Endothelial cell of umbilical vein (primary cell): ENCODE data around the gene TMEM82. TPM values are rescaled to one million over a fixed set of nuclear protein-coding genes. Genes with fewer than 3 reads are reported as not detected.

Experiments
- BruUV-seq: library from RNA; stranded (reverse); fragments of 400-500 nt; replicated peaks from 2 replicates; lab custom pipeline; 2021; lab: Mats Ljungman, UMichigan
- CTCF ChIA-PET: fragments of 300-600, 350-600 bp; sonication (Branson Sonifier 250); formaldehyde crosslinking; loops from one replicate; lab custom pipeline; 2021; ENCODE audit warnings: antibody characterized with exemption, inconsistent platforms; lab: Charles Lee
- POLR2A ChIA-PET: fragments of 300-600, 350-600 bp; sonication (Branson Sonifier 250); formaldehyde crosslinking; loops from one replicate; lab custom pipeline; 2021; ENCODE audit warnings: antibody characterized with exemption, inconsistent platforms; lab: Charles Lee
- DNase-seq: peaks from one replicate; pipeline ENCODE4 v3.0.0-alpha.2; 2011; ENCODE audit warnings: low read depth, low spot score
- FAIRE-seq: peaks from 2 replicates; lab custom pipeline; 2011; peaks lifted over from hg19 to GRCh38; lab: Jason Lieb, UNC
- H2AFZ ChIP-seq: 2 replicates; pipeline ENCODE4 v1.6.0; 2012; ENCODE audit warnings: low read depth, low read length, control low read depth, inconsistent platforms
- H3K27ac ChIP-seq: 2 replicates; pipeline ENCODE4 v1.5.1; 2011; ENCODE audit warnings: low read depth, mild to moderate bottlenecking, control low read depth, low read length, moderate library complexity; ENCODE audit not compliant: insufficient read depth
- H3K27me3 ChIP-seq, 2 experiments: 2 replicates each; pipeline versions ENCODE4 v1.6.0 to v1.6.1; 2011; ENCODE audit warnings: low read length in 2 of 2, mixed read lengths in 1 of 2; ENCODE audit not compliant: control insufficient read depth in 2 of 2, insufficient read depth in 2 of 2
- H3K36me3 ChIP-seq, 2 experiments: 2 replicates in 1 of 2; 3 replicates in 1 of 2; pipeline ENCODE4 v1.5.1; 2011; ENCODE audit warnings: low read length in 2 of 2, mild to moderate bottlenecking in 1 of 2, moderate library complexity in 1 of 2; ENCODE audit not compliant: control insufficient read depth in 2 of 2, insufficient read depth in 2 of 2; ENCODE audit errors: extremely low read depth in 1 of 2
- H3K4me1 ChIP-seq: 3 replicates; pipeline ENCODE4 v1.5.1; 2011; ENCODE audit warnings: mild to moderate bottlenecking, low read length; ENCODE audit not compliant: control insufficient read depth, insufficient read depth; ENCODE audit errors: extremely low read depth
- H3K4me2 ChIP-seq: 2 replicates; pipeline ENCODE4 v1.6.1; 2011; ENCODE audit warnings: low read length, control low read depth, mixed read lengths; ENCODE audit not compliant: insufficient read depth
- H3K4me3 ChIP-seq, 3 experiments: fragments of 200-600 bp in 1 of 3; sonication (generic), shearing (Covaris generic) in 1 of 3; replicated peaks in 1 of 3; 2 replicates each; pipeline ENCODE4 v1.5.1; 2011 to 2016; ENCODE audit warnings: control low read depth in 3 of 3, low read length in 3 of 3, mild to moderate bottlenecking in 2 of 3, inconsistent platforms in 1 of 3, low read depth in 1 of 3, moderate library complexity in 1 of 3; ENCODE audit not compliant: insufficient read depth in 1 of 3
- H3K79me2 ChIP-seq: 2 replicates; pipeline ENCODE4 v1.6.0; 2012; ENCODE audit warnings: low read length, inconsistent platforms; ENCODE audit not compliant: control insufficient read depth, insufficient read depth
- H3K9ac ChIP-seq: replicated peaks from 2 replicates; pipeline ENCODE3; 2011; ENCODE audit warnings: low read length, control low read depth; ENCODE audit not compliant: insufficient read depth; ENCODE audit errors: extremely low read depth
- H3K9me1 ChIP-seq: replicated peaks from 3 replicates; pipeline ENCODE4 v1.6.0; 2011; ENCODE audit warnings: mild to moderate bottlenecking, low read length; ENCODE audit not compliant: control insufficient read depth, insufficient read depth; ENCODE audit errors: extremely low read depth
- H3K9me3 ChIP-seq: replicated peaks from 2 replicates; pipeline ENCODE4 v1.5.1; 2012; ENCODE audit warnings: low read length, inconsistent platforms; ENCODE audit not compliant: control insufficient read depth, insufficient read depth
- H4K20me1 ChIP-seq: replicated peaks from 2 replicates; pipeline ENCODE3; 2011; ENCODE audit warnings: mild to moderate bottlenecking, low read length; ENCODE audit not compliant: control insufficient read depth, insufficient read depth; ENCODE audit errors: extremely low read depth
- CTCF ChIP-seq, 2 donors: IDR thresholded peaks; 1 replicate in 1 of 2; 2 replicates in 1 of 2; pipeline ENCODE4 v1.5.1; 2011; ENCODE audit warnings: low read length in 2 of 2, mild to moderate bottlenecking in 2 of 2, moderate library complexity in 2 of 2, control low read depth in 1 of 2, inconsistent platforms in 1 of 2, low read depth in 1 of 2; ENCODE audit not compliant: insufficient read depth in 1 of 2; ENCODE audit errors: extremely low read depth in 1 of 2
- EZH2 ChIP-seq: IDR thresholded peaks from 2 replicates; pipeline ENCODE4 v1.6.1; 2012; ENCODE audit warnings: borderline replicate concordance, low read depth, mild to moderate bottlenecking, moderate library complexity, low read length, inconsistent platforms; ENCODE audit not compliant: severe bottlenecking
- FOS ChIP-seq: IDR thresholded peaks from 2 replicates; pipeline ENCODE4 v1.6.1; 2011; ENCODE audit warnings: mild to moderate bottlenecking, low read length, moderate library complexity, borderline replicate concordance; ENCODE audit not compliant: insufficient read depth
- GATA2 ChIP-seq: IDR thresholded peaks from 2 replicates; pipeline ENCODE4 v1.7.0; 2011; ENCODE audit warnings: low read depth, mild to moderate bottlenecking, moderate library complexity, mixed read lengths, low read length; ENCODE audit not compliant: insufficient read length, insufficient read depth
- JUN ChIP-seq: IDR thresholded peaks from 2 replicates; pipeline ENCODE4 v1.6.1; 2011; ENCODE audit warnings: borderline replicate concordance, low read depth; ENCODE audit not compliant: insufficient read length, insufficient read depth
- MAX ChIP-seq: IDR thresholded peaks from 2 replicates; pipeline ENCODE4 v1.6.1; 2011; ENCODE audit not compliant: insufficient read depth, insufficient read length
- MYC ChIP-seq: IDR thresholded peaks from one replicate; pipeline ENCODE4 v1.6.1; 2011; ENCODE audit warnings: mild to moderate bottlenecking, low read depth, low read length
- POLR2A ChIP-seq: IDR thresholded peaks from 2 replicates; pipeline ENCODE4 v1.6.1; 2012; ENCODE audit warnings: low read depth, mild to moderate bottlenecking, control low read depth, low read length
- POLR2AphosphoS5 ChIP-seq: IDR thresholded peaks from 2 replicates; pipeline ENCODE4 v1.6.1; 2012; ENCODE audit warnings: low read depth, mild to moderate bottlenecking, control low read depth, low read length, moderate library complexity; ENCODE audit not compliant: insufficient read depth
- dilution Hi-C: fragments of 300-500 bp; cut with MboI; formaldehyde crosslinking; loops from one replicate; pipeline ENCODE4 v1.15.0; 2019; ENCODE audit warnings: low sequenced_read_pairs; ENCODE audit not compliant: extremely low pct_ligation_motif_present
- intact Hi-C: fragments of 100-400 bp; cut with micrococcal nuclease; formaldehyde crosslinking; loops from one replicate; pipeline ENCODE4 v1.10.0; 2022
- polyA plus RNA-seq, 4 experiments: library from polyadenylated mRNA; depleted of rRNA in 3 of 4; stranded (reverse) in 3 of 4; unstranded in 1 of 4; fragments of >200 nt; gene quantifications; 2 replicates each; pipeline versions ENCODE4 v1.2.1 to v1.2.3, GENCODE V29; 2011 to 2012; ENCODE audit warnings: missing spikeins in 1 of 4
- total RNA-seq: library from RNA; stranded (reverse); gene quantifications from 2 replicates; pipeline ENCODE4 v1.2.3, GENCODE V29; 2021

The TMEM82 gene
- total and polyA plus RNA-seq, 2 donors (not counting 3 experiments of a cell fraction or from before 2014, with no cell fraction given): not detected

- TF ChIP-seq GATA2 (no peak), MYC (no peak), POLR2A (no peak), CTCF (IDR thresholded peaks at IDR 0.05; ENCODE audit: extremely low read depth in 1 of 2, insufficient read depth in 1 of 2, low read depth in 1 of 2, low read length in 2 of 2) (no peak), EZH2 (no peak), POLR2AphosphoS5 (no peak), JUN (no peak), FOS (no peak), MAX (no peak)
- H4K20me1 ChIP-seq: no peaks in the 10 kb centered on the region
- DNase-seq (no peak), FAIRE-seq (no peak)
- POLR2A ChIA-PET: no interaction called here
- dilution Hi-C loops (no loop called here), intact Hi-C loops (no loop called here)
- no peak overlapping the region for H3K27ac ChIP-seq
- no peak overlapping the region for H3K4me3 ChIP-seq
- H3K9ac ChIP-seq: no peak overlapping the region
- no peaks in the 10 kb centered on the region for H3K9me3 ChIP-seq
- no TSS peak for BruUV-seq
- no peaks in the 10 kb centered on the region for H3K4me1 ChIP-seq
- CTCF ChIA-PET: no interaction called here
- peaks cover 2 to 40% of the 10 kb centered on the region in 2 experiments for H3K36me3 ChIP-seq
- no peaks in the 10 kb centered on the region for H3K9me1 ChIP-seq
- no peak overlapping the region for H3K4me2 ChIP-seq
- no peak overlapping the region for H2AFZ ChIP-seq
- H3K27me3 ChIP-seq: no peaks in the 10 kb centered on the region
- no peaks in the 10 kb centered on the region for H3K79me2 ChIP-seq
These were observed 8.5 kb upstream of the TMEM82 start for GRCh38 chr1:15733726-15734226.
